Activated naive CD4-positive, alpha-beta T cell treated with Interleukin-2 at 50 U/mL for 16 hours (primary cell): Measurements from ENCODE around the gene ZNF749.
"Not testable (repeated sequence)": the region's sequence is repeated elsewhere in the genome, so short reads cannot be mapped to it uniquely, and the experiment has no call there.

ENCODE experiments used
- DNase-seq: peaks from one replicate; pipeline ENCODE4 v3.0.0-alpha.2; 2020

ZNF749 gene

DNA sequence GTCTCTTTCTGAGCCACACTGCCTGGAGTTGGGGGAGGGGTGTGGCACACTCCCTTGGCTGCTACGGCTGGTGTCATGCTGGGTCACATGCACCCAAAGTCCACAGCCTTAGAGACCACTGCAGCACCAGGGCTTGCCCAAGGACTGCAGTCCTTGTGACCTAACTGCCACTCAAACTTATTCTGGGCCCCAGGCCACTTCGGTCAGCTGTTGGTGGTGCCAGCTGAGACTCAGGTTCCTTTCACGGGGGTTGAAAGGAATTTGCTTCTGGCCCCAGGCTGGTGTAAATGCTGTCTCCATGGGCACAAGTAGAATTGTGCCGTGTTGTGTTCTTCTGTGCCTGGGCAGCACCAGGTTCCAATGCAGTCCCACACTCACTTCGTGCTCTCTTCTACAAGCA, 31.4 kb downstream of the ZNF749 start:
- no peak for DNase-seq

DNA sequence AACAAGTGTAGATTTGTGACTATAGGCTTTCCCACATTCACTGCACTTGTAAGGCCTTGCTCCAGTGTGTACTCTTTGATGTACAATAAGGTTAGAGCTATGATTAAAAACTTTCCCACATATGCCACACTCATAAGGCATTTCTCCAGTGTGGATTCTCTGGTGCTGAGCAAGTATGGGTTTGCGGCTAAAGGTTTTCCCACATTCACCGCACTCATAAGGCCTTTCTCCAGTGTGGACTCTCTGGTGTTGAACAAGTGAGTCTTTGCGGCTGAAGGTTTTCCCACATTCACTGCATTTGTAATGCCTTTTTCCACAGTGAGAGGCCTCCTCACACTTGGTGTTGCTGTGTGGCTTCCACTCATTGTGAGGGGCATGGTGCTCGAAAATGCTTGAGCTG, 38.5 kb downstream of the ZNF749 start:
- DNase-seq = no peak

DNA sequence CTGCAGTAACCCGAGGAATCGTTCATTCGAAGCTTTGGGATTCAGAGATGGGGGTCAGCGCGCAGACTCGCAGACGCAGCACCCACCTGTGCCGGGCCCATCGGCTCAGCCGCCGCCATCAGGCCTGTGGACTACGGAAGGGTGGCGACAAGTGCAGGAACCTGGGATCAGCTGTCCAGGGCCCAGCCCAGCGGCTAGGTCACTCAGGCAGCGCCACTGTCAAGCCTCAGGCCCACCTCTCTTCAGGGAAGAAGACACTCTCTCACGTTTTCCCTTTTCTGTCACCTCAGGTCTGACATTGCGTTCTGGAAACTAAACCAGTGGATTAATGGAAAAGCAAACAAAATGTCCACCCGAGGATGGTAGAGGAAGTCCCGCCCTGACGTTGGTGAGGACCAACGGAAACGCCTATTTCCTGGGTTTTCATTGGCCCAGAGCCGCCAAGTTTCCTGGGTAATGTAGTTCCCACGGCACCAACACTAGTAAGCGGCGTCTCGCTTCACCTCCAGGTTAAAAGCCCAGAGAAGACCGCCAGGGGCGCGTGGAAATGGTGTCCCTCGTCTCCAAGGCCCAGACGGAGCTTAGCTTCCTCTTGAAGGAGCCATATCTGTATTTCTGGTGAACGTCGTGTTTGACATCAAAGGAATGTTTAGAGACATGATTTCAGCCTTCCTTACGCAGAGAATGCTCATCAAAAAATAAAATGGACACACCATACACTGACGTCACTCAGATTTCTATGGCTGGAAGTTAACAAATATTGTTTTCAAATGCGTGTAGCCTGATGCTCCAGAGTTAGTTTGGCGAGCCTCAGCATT, 42.3 kb downstream of the ZNF749 start, which contains the start of gene ZNF772:
TSS of gene ZNF772 (minus strand) at position 376 of the 818 bp plus-strand sequence. CDS start at position 119, 257 bp downstream.
- DNase-seq = peak; percentile 91

DNA sequence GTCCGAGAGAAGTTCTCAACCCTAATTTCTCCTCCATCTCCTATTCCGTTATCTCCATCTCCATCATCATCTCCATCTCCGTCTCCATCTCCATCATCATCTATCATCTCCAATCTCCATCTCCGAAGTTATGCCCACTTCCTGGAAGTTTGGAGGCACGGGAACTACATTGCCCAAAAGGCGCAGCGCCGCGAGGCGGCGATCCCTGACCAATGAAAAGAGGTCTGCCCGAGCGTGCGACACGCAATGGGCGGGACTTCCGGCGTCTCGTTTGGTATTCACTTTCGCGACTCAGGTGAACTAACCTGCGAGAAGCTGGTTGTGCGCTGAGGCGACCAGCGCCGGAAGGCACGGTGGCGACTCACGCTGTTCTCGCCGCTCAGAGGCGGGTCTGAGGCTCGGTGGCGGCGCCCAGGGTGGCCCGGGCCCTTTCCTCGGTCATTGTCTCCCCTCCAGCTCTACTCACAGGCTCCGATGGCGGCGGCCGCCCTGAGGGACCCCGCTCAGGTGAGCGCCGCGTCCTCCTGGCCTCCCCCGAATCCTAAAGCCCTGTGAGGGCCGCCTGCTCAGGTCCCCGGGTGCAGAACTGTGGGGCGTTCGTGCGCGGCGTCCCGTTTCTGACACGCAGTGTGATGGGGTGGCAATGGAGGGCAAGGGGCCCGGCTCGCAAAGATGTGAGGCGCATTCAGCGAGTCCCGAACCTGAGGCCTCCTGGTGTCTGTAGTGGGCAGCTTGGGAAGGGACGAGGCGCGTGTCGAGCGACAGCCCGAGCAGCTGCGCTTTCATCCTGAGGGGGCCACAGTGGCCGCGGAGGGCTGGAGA, 52.6 kb downstream of the ZNF749 start, which contains the start of gene ZNF419:
TSS of gene ZNF419 (plus strand) at position 274 of the 822 bp plus-strand sequence. CDS start at position 475, 201 bp downstream.
- peak; percentile 95 for DNase-seq

DNA sequence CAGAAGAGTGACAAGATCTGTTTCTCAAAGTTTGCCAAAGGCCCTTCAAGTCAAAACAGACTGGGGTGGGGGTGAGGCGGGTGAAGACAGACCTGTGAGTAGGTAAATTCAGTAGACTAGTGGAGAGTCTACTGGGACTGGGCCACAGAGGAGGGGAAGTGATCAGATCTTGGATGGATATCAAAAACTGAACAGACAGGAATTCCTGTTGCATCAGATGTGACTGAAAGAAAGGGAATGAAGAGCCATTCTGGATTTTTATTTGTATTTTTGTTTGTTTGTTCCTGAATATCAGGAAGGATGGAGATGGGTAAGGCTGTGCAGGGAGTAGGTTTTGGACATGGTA, 53.1 kb downstream of the ZNF749 start:
- DNase-seq = not testable (repeated sequence)
